HFF-Myc (cell line): ENCODE results near the gene ADAM10.

Experiments used
- DNase-seq: peaks from one replicate; pipeline ENCODE4 v3.0.0-alpha.2; 2011; ENCODE audit warnings: low read depth; ENCODE audit errors: extremely low read depth
- H3K4me3 ChIP-seq: replicated peaks from 2 replicates; pipeline ENCODE4 v1.5.1; 2011; ENCODE audit warnings: low read depth, mild to moderate bottlenecking, control low read depth, low read length
- TF ChIP-seq, protein P1 (sequence below): IDR thresholded peaks from 2 replicates; pipeline ENCODE4 v1.5.1; 2012; ENCODE audit warnings: mild to moderate bottlenecking, low read depth, low read length, control low read depth; ENCODE audit errors: missing control alignments

ADAM10 gene

DNA sequence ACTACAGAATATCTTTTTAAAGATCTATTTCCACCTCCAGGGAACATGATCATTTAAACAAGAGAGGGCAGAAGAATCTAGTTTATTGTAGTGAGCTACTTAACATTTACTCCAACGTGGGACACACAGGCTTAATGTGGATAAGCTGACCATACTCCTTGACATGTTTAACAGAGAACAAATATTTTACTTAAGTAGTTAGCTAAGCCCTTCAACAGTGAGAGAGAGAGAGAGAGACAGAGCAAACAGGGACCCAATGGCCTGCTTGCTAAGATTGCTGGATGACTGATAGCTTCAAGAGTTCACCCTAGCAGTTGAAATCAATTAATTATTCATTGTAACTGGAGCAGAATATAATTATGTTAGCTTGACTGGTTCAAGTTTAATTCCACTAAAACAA lies 158.6 kb downstream of the ADAM10 start:
- TF ChIP-seq, protein P1, sequence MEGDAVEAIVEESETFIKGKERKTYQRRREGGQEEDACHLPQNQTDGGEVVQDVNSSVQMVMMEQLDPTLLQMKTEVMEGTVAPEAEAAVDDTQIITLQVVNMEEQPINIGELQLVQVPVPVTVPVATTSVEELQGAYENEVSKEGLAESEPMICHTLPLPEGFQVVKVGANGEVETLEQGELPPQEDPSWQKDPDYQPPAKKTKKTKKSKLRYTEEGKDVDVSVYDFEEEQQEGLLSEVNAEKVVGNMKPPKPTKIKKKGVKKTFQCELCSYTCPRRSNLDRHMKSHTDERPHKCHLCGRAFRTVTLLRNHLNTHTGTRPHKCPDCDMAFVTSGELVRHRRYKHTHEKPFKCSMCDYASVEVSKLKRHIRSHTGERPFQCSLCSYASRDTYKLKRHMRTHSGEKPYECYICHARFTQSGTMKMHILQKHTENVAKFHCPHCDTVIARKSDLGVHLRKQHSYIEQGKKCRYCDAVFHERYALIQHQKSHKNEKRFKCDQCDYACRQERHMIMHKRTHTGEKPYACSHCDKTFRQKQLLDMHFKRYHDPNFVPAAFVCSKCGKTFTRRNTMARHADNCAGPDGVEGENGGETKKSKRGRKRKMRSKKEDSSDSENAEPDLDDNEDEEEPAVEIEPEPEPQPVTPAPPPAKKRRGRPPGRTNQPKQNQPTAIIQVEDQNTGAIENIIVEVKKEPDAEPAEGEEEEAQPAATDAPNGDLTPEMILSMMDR, result no peak
- no peak for DNase-seq

DNA sequence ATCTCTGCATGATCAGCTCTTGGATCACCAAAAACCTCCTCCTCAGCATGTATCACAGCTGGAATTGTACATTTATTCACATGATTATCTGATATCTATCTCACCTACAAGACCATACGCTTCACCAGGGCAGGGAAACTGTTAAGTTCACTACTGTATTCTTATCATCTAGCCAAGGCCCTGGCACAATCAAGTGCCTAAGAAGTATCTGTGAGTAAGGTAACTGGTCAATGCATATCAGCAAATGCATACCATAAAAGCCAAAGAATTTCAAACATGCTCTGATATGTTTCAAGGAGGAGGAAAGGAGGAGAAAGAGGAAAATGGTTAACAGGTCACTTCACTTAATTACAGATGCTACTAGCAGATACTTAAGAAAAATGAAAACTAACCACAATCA lies 159.3 kb downstream of the ADAM10 start:
- H3K4me3 ChIP-seq, result no peak overlapping the region
- TF ChIP-seq, protein P1, result no peak
- no peak for DNase-seq

More for the DNA sequence above, 158.6 kb downstream of the ADAM10 start:
- no peak overlapping the region for H3K4me3 ChIP-seq

DNA sequence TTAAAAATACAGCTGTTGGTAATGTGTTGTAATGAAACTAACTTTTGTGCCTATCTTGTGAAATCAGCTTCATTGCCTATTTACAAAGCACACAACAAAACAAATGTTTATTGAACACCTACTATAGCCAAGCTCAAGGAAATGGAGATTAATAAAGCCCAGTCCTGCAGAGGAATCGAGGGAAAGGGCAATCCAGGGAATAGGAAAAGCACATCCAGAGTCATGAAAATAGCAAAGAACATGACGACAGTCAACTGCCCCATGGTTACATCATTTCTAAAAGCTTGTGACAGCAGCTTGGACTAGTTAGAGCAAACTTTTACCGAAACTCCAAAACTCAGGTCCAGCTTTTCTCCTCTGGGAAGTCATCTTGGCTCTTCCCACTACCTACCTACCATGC lies 160.5 kb downstream of the ADAM10 start:
- H3K4me3 ChIP-seq, result no peak overlapping the region
- TF ChIP-seq, protein P1, result no peak
- DNase-seq, result no peak

DNA sequence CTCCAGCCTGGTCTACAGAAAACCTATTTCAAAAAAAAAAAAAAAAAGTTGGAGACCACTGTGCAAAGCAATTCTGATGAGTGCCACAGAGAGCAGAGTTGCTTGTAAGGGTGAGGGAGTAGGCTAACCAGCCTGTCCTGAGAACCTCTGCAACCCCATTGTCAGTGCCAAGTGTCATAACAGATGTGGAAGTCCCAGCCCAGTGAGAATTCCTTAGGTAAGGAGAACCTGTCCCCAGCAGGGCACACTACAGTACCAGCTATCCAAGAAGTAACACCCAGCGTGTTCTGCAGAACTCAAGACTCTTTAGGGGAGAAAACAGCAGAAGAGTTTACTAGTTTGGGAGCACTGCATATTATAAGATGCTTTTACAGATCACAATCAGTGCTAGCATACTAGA lies 161.4 kb downstream of the ADAM10 start:
- DNase-seq, result no peak
- TF ChIP-seq, protein P1, result no peak
- H3K4me3 ChIP-seq, result no peak overlapping the region

DNA sequence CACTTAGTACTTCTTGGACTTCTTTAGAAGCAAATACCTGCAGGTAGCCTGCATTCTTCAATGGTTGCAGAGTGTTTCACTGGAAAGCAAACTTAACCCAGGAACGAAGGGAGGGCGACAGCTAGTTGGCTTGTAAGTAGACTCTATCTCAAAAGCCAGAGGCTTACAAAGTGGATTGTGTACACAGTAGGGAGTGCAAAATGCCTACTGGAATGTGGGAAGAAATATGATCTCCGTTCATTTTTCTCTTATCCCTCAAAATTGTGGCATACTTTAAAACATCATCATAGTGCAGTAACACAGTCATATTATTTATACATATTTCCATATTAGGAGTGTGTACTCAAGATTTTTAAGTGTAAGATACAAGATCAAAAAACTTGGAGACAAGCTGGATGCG lies 162.0 kb downstream of the ADAM10 start:
- TF ChIP-seq, protein P1, result no peak

DNA sequence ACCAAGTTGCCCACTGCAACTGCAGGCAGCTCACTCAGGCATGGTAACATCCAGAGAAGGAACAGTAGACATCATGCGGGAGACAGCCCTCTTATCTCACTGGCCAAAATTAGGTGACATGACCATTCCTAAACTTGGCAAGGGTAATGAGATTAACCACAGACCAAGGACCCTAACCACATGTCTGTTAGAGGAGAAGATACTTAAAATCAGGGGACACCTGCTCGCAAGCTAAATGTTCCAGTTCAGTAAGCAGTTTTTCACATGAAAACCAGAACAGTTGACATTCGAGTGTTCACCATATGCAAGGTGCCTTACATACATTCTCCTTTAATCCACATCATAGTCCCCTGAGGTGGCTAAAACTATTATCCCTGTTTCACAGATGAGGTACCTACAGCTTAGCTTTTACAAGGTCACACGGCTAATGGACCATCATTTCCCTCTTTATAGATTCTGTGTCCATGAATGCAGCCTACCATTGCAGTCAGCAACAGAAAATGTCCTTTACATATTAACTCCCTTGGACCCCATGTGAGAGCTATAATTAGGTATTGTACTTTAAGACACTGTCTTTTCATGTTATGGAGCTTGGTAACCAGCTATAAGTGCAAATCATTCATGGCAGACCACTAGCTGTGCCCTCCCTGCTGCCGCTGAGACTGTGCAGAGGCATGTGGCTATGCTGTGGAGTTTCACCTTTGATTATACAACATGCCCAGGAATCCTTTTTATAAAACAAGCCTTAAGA lies 163.6 kb downstream of the ADAM10 start:
- TF ChIP-seq, protein P1, result no peak
- H3K4me3 ChIP-seq, result no peak overlapping the region
- DNase-seq, result no peak

More for the DNA sequence above, 162.0 kb downstream of the ADAM10 start:
- no peak overlapping the region for H3K4me3 ChIP-seq
- DNase-seq, result no peak
